NB4 (cell line): ENCODE measurements around the gene ICE1.

Experiments
- CTCF ChIP-seq: IDR thresholded peaks from one replicate; pipeline ENCODE4 v1.5.1; 2012; ENCODE audit warnings: low read depth, low read length
- MAX ChIP-seq: IDR thresholded peaks from 2 replicates; pipeline ENCODE4 v1.6.1; 2011; ENCODE audit warnings: low read depth, low read length
- POLR2A ChIP-seq: IDR thresholded peaks from 2 replicates; pipeline ENCODE4 v1.6.1; 2011; ENCODE audit warnings: mild to moderate bottlenecking; ENCODE audit not compliant: insufficient read length; ENCODE audit errors: extremely low read depth

GRCh38 chr5:5451863-5452262, 29.4 kb downstream of the ICE1 start:
- TF ChIP-seq MAX (no peak), POLR2A (no peak), CTCF (no peak)
